Nucleus accumbens (tissue), 56 donors: ENCODE results near the gene OTOGL.

Experiments used
- DNase-seq, 56 donors: peaks; one replicate each; lab custom pipeline; 2025; lab: John Stamatoyannopoulos, UW

Gene OTOGL

GRCh38 chr12:80184926-80185325, 85.6 kb downstream of the OTOGL start:
- no peak for DNase-seq

GRCh38 chr12:80186727-80187217, 87.4 kb downstream of the OTOGL start:
- DNase-seq, result peak in 20 of 56 donors; percentile 1 to 51 (median 13)

GRCh38 chr12:80187660-80188090, 88.3 kb downstream of the OTOGL start:
- no peak for DNase-seq

- DNase-seq, result no peak
Observed at GRCh38 chr12:80188576-80188975, 89.2 kb downstream of the OTOGL start.

- no peak for DNase-seq
Observed at GRCh38 chr12:80189241-80189640, 89.9 kb downstream of the OTOGL start.

- no peak for DNase-seq
Observed at GRCh38 chr12:80190001-80190400, 90.7 kb downstream of the OTOGL start.

- DNase-seq, result no peak
Observed at GRCh38 chr12:80192087-80192486, 92.8 kb downstream of the OTOGL start.

- no peak for DNase-seq
Observed at GRCh38 chr12:80193865-80194264, 94.5 kb downstream of the OTOGL start.

- DNase-seq, result peak in 10 of 56 donors; percentile 0 to 27 (median 4)
Observed at GRCh38 chr12:80195074-80195726, 95.9 kb downstream of the OTOGL start.

- no peak for DNase-seq
Observed at GRCh38 chr12:80195737-80196136, 96.4 kb downstream of the OTOGL start.

GRCh38 chr12:80196419-80196818, 97.1 kb downstream of the OTOGL start:
- DNase-seq, result no peak

- no peak for DNase-seq
Observed at GRCh38 chr12:80198782-80199337, 99.5 kb downstream of the OTOGL start.

GRCh38 chr12:80199931-80200330, 100.6 kb downstream of the OTOGL start:
- DNase-seq, result no peak

- DNase-seq, result no peak
Observed at GRCh38 chr12:80200414-80200813, 101.1 kb downstream of the OTOGL start.

- DNase-seq, result no peak
Observed at GRCh38 chr12:80201908-80202307, 102.6 kb downstream of the OTOGL start.

GRCh38 chr12:80205960-80206359, 106.6 kb downstream of the OTOGL start:
- DNase-seq, result no peak

- DNase-seq, result no peak
Observed at GRCh38 chr12:80208071-80208470, 108.7 kb downstream of the OTOGL start.

- no peak for DNase-seq
Observed at GRCh38 chr12:80211671-80212070, 112.3 kb downstream of the OTOGL start.

- no peak for DNase-seq
Observed at GRCh38 chr12:80212938-80213645, 113.8 kb downstream of the OTOGL start.

GRCh38 chr12:80213871-80214270, 114.5 kb downstream of the OTOGL start:
- DNase-seq, result no peak

GRCh38 chr12:80217011-80217535, 117.7 kb downstream of the OTOGL start:
- DNase-seq, result no peak
